GM12874 (cell line): ENCODE measurements around the gene HEATR1.

Experiments
- TF ChIP-seq, protein P1 (sequence below): IDR thresholded peaks from 2 replicates; pipeline ENCODE4 v1.5.1; 2011; ENCODE audit warnings: low read depth, mild to moderate bottlenecking, control low read depth, low read length, moderate library complexity; ENCODE audit not compliant: insufficient read depth

Gene HEATR1

DNA sequence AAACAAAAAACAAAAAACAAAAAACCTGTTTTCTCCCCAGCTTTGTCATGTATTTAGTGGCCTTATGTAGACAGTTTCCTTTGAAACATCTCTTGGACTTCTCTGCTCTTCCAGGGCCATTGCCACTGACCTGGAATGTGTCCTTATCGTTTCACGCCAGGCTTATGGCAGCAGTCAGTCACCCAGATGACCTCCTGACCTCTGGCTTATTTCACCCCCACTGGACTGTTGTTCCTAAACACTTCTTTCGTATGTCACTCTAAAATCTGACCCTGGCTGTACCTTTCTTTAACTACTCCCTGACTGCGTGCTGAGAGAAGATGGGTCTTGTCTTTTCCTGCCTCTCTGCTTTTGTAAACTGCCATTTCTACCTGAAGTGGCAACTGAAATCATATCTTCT is 71.5 kb downstream of the HEATR1 start:
- TF ChIP-seq, protein P1, sequence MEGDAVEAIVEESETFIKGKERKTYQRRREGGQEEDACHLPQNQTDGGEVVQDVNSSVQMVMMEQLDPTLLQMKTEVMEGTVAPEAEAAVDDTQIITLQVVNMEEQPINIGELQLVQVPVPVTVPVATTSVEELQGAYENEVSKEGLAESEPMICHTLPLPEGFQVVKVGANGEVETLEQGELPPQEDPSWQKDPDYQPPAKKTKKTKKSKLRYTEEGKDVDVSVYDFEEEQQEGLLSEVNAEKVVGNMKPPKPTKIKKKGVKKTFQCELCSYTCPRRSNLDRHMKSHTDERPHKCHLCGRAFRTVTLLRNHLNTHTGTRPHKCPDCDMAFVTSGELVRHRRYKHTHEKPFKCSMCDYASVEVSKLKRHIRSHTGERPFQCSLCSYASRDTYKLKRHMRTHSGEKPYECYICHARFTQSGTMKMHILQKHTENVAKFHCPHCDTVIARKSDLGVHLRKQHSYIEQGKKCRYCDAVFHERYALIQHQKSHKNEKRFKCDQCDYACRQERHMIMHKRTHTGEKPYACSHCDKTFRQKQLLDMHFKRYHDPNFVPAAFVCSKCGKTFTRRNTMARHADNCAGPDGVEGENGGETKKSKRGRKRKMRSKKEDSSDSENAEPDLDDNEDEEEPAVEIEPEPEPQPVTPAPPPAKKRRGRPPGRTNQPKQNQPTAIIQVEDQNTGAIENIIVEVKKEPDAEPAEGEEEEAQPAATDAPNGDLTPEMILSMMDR = no peak

DNA sequence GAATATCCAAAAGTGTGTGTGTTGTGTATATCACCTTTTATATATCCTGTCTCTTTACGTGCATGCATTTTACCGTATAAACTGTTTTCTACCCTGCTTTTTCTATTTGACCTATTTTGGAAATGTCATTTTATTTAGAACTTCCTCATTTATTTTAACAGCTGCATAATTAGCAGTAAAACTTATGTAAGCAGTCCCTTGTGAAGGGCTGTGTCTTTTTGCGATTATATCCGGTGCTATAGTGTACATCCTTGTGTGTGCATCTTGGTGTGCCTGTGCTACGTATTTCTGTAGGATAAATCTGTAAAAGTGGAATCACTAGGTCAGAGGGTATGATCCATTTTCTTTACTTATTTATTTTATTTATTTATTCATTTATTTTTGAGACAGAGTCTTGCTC is 73.4 kb downstream of the HEATR1 start:
- TF ChIP-seq, protein P1 = no peak

- TF ChIP-seq, protein P1 = no peak
Measured at GRCh38 chr1:236530286-236530685, 74.0 kb downstream of the HEATR1 start.

GRCh38 chr1:236526079-236526478 is 78.2 kb downstream of the HEATR1 start:
- TF ChIP-seq, protein P1 = no peak

- TF ChIP-seq, protein P1 = no peak
Measured at GRCh38 chr1:236524895-236525184, 79.5 kb downstream of the HEATR1 start.

- TF ChIP-seq, protein P1 = no peak
Measured at GRCh38 chr1:236524142-236524894, 80.0 kb downstream of the HEATR1 start.

DNA sequence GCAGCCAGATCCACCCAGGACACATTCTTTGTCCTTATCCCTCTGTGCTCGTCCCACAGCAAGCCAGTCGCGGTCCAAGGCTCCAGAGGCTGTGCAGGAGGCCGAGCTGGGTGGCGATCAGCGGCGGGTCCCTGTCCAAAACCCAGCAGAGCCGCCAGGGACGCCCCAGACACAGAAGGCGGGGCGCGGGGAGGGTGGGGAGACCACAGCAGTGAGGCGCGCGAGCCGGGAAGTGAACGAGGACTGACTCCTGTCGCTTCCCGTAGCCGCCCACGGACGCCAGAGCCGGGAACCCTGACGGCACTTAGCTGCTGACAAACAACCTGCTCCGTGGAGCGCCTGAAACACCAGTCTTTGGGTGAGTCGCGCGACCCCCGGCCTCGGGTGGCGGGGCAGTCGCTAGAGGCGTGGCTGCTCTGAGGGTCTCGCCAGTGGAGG is 80.6 kb downstream of the HEATR1 start, which contains the start of gene LGALS8:
TSS of gene LGALS8 (plus strand) at position 279 of the 438 bp plus-strand sequence. CDS start 2,089 bp downstream, outside the sequence.
- TF ChIP-seq, protein P1 = no peak
